Measurements from ENCODE around the gene PHACTR3.

PHACTR3 gene

GRCh38 chr20:59580146-59580946, 24.0 kb upstream of the PHACTR3 start:
- no peak overlapping the region for H2BK5ac ChIP-seq (ENCODE audit: low read length)
- H3K27me3 ChIP-seq (ENCODE audit: insufficient read depth, low read length, poor library complexity) = peaks cover 22% of the 10 kb centered on the region
- no peaks in the 10 kb centered on the region for H3K4me1 ChIP-seq (ENCODE audit: control insufficient read depth, low read depth, low read length)
- H3K79me2 ChIP-seq (ENCODE audit: control insufficient read depth, insufficient read depth, low read length) = no peaks in the 10 kb centered on the region
- H4K5ac ChIP-seq (ENCODE audit: low read length) = no peak overlapping the region
- H3K4ac ChIP-seq (ENCODE audit: low read depth, low read length) = no peak overlapping the region
- H4K8ac ChIP-seq (ENCODE audit: low read depth, low read length) = no peak overlapping the region
- H2AK5ac ChIP-seq (ENCODE audit: low read length) = no peak overlapping the region
- H3K4me2 ChIP-seq (ENCODE audit: low read length) = no peak overlapping the region
- H2BK120ac ChIP-seq (ENCODE audit: low read depth, low read length) = no peak overlapping the region
- no peak overlapping the region for H3K27ac ChIP-seq (ENCODE audit: low read depth, low read length)
- H3K79me1 ChIP-seq (ENCODE audit: low read length) = no peaks in the 10 kb centered on the region
- H2BK15ac ChIP-seq (replicated peaks; ENCODE audit: low read depth) = no peak overlapping the region
- no peak overlapping the region for H3K4me3 ChIP-seq (ENCODE audit: low read length)
- H3K23ac ChIP-seq (ENCODE audit: low read length) = no peak overlapping the region
- no peak for DNase-seq
- WGBS (ENCODE audit: extremely low coverage, insufficient coverage, low lambda C conversion rate) = no CpG with 5 or more reads among the region's 8 CpGs
- H3K56ac ChIP-seq (ENCODE audit: low read length) = no peak overlapping the region
- no peak overlapping the region for H3K9ac ChIP-seq (ENCODE audit: low read length)
- H3K18ac ChIP-seq (ENCODE audit: low read length) = no peak overlapping the region
- no peaks in the 10 kb centered on the region for H3K36me3 ChIP-seq (ENCODE audit: control insufficient read depth, insufficient read depth, low read length)

GRCh38 chr20:59580991-59581401, 23.3 kb upstream of the PHACTR3 start:
- no peak overlapping the region for H3K4ac ChIP-seq (ENCODE audit: low read depth, low read length)
- H3K79me1 ChIP-seq (ENCODE audit: low read length) = no peaks in the 10 kb centered on the region
- no peak overlapping the region for H4K8ac ChIP-seq (ENCODE audit: low read depth, low read length)
- H3K23ac ChIP-seq (ENCODE audit: low read length) = no peak overlapping the region
- no CpG with 5 or more reads among the region's 9 CpGs for WGBS (ENCODE audit: extremely low coverage, insufficient coverage, low lambda C conversion rate)
- no peak overlapping the region for H3K4me3 ChIP-seq (ENCODE audit: low read length)
- no peaks in the 10 kb centered on the region for H3K4me1 ChIP-seq (ENCODE audit: control insufficient read depth, low read depth, low read length)
- DNase-seq = no peak
- no peak overlapping the region for H2AK5ac ChIP-seq (ENCODE audit: low read length)
- H4K5ac ChIP-seq (ENCODE audit: low read length) = no peak overlapping the region
- peaks cover 21% of the 10 kb centered on the region for H3K27me3 ChIP-seq (ENCODE audit: insufficient read depth, low read length, poor library complexity)
- H3K4me2 ChIP-seq (ENCODE audit: low read length) = no peak overlapping the region
- H3K36me3 ChIP-seq (ENCODE audit: control insufficient read depth, insufficient read depth, low read length) = no peaks in the 10 kb centered on the region
- H3K27ac ChIP-seq (ENCODE audit: low read depth, low read length) = no peak overlapping the region
- H2BK120ac ChIP-seq (ENCODE audit: low read depth, low read length) = no peak overlapping the region
- H3K79me2 ChIP-seq (ENCODE audit: control insufficient read depth, insufficient read depth, low read length) = no peaks in the 10 kb centered on the region
- H3K9ac ChIP-seq (ENCODE audit: low read length) = no peak overlapping the region
- no peak overlapping the region for H2BK15ac ChIP-seq (replicated peaks; ENCODE audit: low read depth)
- H3K18ac ChIP-seq (ENCODE audit: low read length) = no peak overlapping the region
- H3K56ac ChIP-seq (ENCODE audit: low read length) = no peak overlapping the region
- no peak overlapping the region for H2BK5ac ChIP-seq (ENCODE audit: low read length)

GRCh38 chr20:59581993-59582679, 22.2 kb upstream of the PHACTR3 start:
- Histone ChIP-seq H3K23ac (ENCODE audit: low read length) (no peak overlapping the region), H3K27me3 (ENCODE audit: insufficient read depth, low read length, poor library complexity) (peaks cover 12% of the 10 kb centered on the region), H2AK5ac (ENCODE audit: low read length) (no peak overlapping the region), H3K56ac (ENCODE audit: low read length) (no peak overlapping the region), H3K4me1 (ENCODE audit: control insufficient read depth, low read depth, low read length) (no peaks in the 10 kb centered on the region), H3K27ac (ENCODE audit: low read depth, low read length) (no peak overlapping the region), H3K79me1 (ENCODE audit: low read length) (no peaks in the 10 kb centered on the region), H2BK5ac (ENCODE audit: low read length) (no peak overlapping the region), H3K18ac (ENCODE audit: low read length) (no peak overlapping the region), H2BK120ac (ENCODE audit: low read depth, low read length) (no peak overlapping the region), H3K9ac (ENCODE audit: low read length) (no peak overlapping the region), H3K4me2 (ENCODE audit: low read length) (no peak overlapping the region), H3K4ac (ENCODE audit: low read depth, low read length) (no peak overlapping the region), H3K79me2 (ENCODE audit: control insufficient read depth, insufficient read depth, low read length) (no peaks in the 10 kb centered on the region), H4K5ac (ENCODE audit: low read length) (no peak overlapping the region), H3K36me3 (ENCODE audit: control insufficient read depth, insufficient read depth, low read length) (no peaks in the 10 kb centered on the region), H2BK15ac (replicated peaks; ENCODE audit: low read depth) (no peak overlapping the region), H4K8ac (ENCODE audit: low read depth, low read length) (no peak overlapping the region), H3K4me3 (ENCODE audit: low read length) (no peak overlapping the region)
- WGBS (ENCODE audit: extremely low coverage, insufficient coverage, low lambda C conversion rate) = no CpG with 5 or more reads among the region's 13 CpGs
- DNase-seq = no peak

GRCh38 chr20:59583428-59584277, 20.7 kb upstream of the PHACTR3 start:
- Histone ChIP-seq H3K9ac (ENCODE audit: low read length) (no peak overlapping the region), H3K56ac (ENCODE audit: low read length) (no peak overlapping the region), H4K8ac (ENCODE audit: low read depth, low read length) (no peak overlapping the region), H2AK5ac (ENCODE audit: low read length) (no peak overlapping the region), H3K4ac (ENCODE audit: low read depth, low read length) (no peak overlapping the region), H3K4me3 (ENCODE audit: low read length) (no peak overlapping the region), H2BK15ac (replicated peaks; ENCODE audit: low read depth) (no peak overlapping the region), H3K27me3 (ENCODE audit: insufficient read depth, low read length, poor library complexity) (no peaks in the 10 kb centered on the region), H3K36me3 (ENCODE audit: control insufficient read depth, insufficient read depth, low read length) (no peaks in the 10 kb centered on the region), H3K4me2 (ENCODE audit: low read length) (no peak overlapping the region), H2BK120ac (ENCODE audit: low read depth, low read length) (no peak overlapping the region), H2BK5ac (ENCODE audit: low read length) (no peak overlapping the region), H3K4me1 (ENCODE audit: control insufficient read depth, low read depth, low read length) (no peaks in the 10 kb centered on the region), H3K18ac (ENCODE audit: low read length) (no peak overlapping the region), H3K27ac (ENCODE audit: low read depth, low read length) (no peak overlapping the region), H3K79me2 (ENCODE audit: control insufficient read depth, insufficient read depth, low read length) (no peaks in the 10 kb centered on the region), H4K5ac (ENCODE audit: low read length) (no peak overlapping the region), H3K23ac (ENCODE audit: low read length) (no peak overlapping the region), H3K79me1 (ENCODE audit: low read length) (no peaks in the 10 kb centered on the region)
- no CpG with 5 or more reads among the region's 31 CpGs for WGBS (ENCODE audit: extremely low coverage, insufficient coverage, low lambda C conversion rate)
- no peak for DNase-seq

GRCh38 chr20:59584278-59584925, 19.9 kb upstream of the PHACTR3 start:
- Histone ChIP-seq H3K4me1 (ENCODE audit: control insufficient read depth, low read depth, low read length) (no peaks in the 10 kb centered on the region), H2BK15ac (replicated peaks; ENCODE audit: low read depth) (no peak overlapping the region), H4K8ac (ENCODE audit: low read depth, low read length) (no peak overlapping the region), H3K56ac (ENCODE audit: low read length) (no peak overlapping the region), H3K23ac (ENCODE audit: low read length) (no peak overlapping the region), H3K79me2 (ENCODE audit: control insufficient read depth, insufficient read depth, low read length) (no peaks in the 10 kb centered on the region), H3K9ac (ENCODE audit: low read length) (no peak overlapping the region), H3K4me2 (ENCODE audit: low read length) (no peak overlapping the region), H3K18ac (ENCODE audit: low read length) (no peak overlapping the region), H3K4ac (ENCODE audit: low read depth, low read length) (no peak overlapping the region), H3K79me1 (ENCODE audit: low read length) (no peaks in the 10 kb centered on the region), H3K27ac (ENCODE audit: low read depth, low read length) (no peak overlapping the region), H2BK5ac (ENCODE audit: low read length) (no peak overlapping the region), H2AK5ac (ENCODE audit: low read length) (no peak overlapping the region), H3K4me3 (ENCODE audit: low read length) (no peak overlapping the region), H2BK120ac (ENCODE audit: low read depth, low read length) (no peak overlapping the region), H3K27me3 (ENCODE audit: insufficient read depth, low read length, poor library complexity) (no peaks in the 10 kb centered on the region), H4K5ac (ENCODE audit: low read length) (no peak overlapping the region), H3K36me3 (ENCODE audit: control insufficient read depth, insufficient read depth, low read length) (no peaks in the 10 kb centered on the region)
- no peak for DNase-seq
- no CpG with 5 or more reads among the region's 15 CpGs for WGBS (ENCODE audit: extremely low coverage, insufficient coverage, low lambda C conversion rate)
